ENCODE results near the gene USP20. TPM values are rescaled to one million over a fixed set of nuclear protein-coding genes. Genes with fewer than 3 reads are reported as not detected.
A peak's percentile ranks its signal among the peaks of the same experiment; 100 is the strongest.

Gene USP20
- total and polyA plus RNA-seq, 10 of the 15 experiments (the other 5 are each of a cell fraction or from before 2014, with no cell fraction given) = 0.66 to 23.3 (median 11.0) TPM

DNA sequence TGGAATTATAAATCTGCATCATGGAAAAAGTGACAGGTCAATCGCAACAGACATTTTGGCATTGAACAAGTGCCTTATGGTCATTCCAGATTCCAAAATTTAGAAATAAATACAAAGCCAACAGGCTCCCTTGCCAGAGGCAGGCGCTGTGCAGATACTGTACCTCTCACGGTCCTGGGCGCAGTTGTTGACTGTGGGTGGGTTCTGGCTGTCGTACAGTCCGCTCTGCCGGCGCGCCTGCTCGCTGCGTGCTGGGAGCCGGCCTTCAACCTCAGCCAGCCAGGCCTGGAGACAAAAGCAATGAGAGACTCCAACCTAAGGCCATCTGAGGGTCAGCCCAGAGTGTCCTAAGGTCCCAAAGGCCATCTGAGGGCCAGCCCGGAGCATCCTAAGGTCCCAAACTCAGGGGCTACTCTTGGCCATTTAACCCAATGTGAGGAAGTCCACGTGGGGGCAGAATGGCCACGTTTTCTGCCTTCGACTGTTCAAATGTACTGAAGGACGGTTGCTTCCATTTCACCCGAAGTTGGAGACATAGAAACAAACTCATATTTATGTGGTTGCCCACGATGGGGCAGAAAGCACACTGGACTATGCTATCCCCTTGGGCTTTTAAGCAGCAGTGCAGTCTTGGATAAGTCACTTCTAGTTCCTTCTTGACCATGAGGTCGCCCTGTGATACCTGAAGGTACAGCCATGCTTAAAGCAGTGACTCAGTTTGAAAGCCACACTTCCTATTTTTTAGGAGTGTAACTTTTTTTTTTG lies 65.2 kb downstream of the USP20 start (continued):
- TF ChIP-seq EZH2 (IDR thresholded peaks at IDR 0.05; ENCODE audit: borderline replicate concordance, control insufficient read depth, low read depth, low read length) (no peak), TAF1 (IDR thresholded peaks at IDR 0.05; ENCODE audit: borderline replicate concordance, low read depth, low read length) (no peak), ZZZ3 (IDR thresholded peaks at IDR 0.05; ENCODE audit: control insufficient read depth, insufficient read length, low read depth) (no peak), NR2C1 (IDR thresholded peaks at IDR 0.05) (0 out of 2 replicates have a peak, but pooled peaks have one; percentile 6), SREBF2 (IDR thresholded peaks at IDR 0.05; ENCODE audit: low read length) (no peak)
- TF ChIP-seq, protein P1, sequence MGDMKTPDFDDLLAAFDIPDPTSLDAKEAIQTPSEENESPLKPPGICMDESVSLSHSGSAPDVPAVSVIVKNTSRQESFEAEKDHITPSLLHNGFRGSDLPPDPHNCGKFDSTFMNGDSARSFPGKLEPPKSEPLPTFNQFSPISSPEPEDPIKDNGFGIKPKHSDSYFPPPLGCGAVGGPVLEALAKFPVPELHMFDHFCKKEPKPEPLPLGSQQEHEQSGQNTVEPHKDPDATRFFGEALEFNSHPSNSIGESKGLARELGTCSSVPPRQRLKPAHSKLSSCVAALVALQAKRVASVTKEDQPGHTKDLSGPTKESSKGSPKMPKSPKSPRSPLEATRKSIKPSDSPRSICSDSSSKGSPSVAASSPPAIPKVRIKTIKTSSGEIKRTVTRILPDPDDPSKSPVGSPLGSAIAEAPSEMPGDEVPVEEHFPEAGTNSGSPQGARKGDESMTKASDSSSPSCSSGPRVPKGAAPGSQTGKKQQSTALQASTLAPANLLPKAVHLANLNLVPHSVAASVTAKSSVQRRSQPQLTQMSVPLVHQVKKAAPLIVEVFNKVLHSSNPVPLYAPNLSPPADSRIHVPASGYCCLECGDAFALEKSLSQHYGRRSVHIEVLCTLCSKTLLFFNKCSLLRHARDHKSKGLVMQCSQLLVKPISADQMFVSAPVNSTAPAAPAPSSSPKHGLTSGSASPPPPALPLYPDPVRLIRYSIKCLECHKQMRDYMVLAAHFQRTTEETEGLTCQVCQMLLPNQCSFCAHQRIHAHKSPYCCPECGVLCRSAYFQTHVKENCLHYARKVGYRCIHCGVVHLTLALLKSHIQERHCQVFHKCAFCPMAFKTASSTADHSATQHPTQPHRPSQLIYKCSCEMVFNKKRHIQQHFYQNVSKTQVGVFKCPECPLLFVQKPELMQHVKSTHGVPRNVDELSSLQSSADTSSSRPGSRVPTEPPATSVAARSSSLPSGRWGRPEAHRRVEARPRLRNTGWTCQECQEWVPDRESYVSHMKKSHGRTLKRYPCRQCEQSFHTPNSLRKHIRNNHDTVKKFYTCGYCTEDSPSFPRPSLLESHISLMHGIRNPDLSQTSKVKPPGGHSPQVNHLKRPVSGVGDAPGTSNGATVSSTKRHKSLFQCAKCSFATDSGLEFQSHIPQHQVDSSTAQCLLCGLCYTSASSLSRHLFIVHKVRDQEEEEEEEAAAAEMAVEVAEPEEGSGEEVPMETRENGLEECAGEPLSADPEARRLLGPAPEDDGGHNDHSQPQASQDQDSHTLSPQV (IDR thresholded peaks at IDR 0.05) = 0 out of 2 replicates have a peak, but pooled peaks have one; percentile 17
